ENCODE measurements around the gene METTL21A. TPM values are rescaled to one million over a fixed set of nuclear protein-coding genes. Genes with fewer than 3 reads are reported as not detected.

Gene METTL21A
- total and polyA plus RNA-seq, 2 of the 13 experiments (the other 11 are each of a cell fraction or from before 2014, with no cell fraction given): 42.4 to 61.2 TPM

DNA sequence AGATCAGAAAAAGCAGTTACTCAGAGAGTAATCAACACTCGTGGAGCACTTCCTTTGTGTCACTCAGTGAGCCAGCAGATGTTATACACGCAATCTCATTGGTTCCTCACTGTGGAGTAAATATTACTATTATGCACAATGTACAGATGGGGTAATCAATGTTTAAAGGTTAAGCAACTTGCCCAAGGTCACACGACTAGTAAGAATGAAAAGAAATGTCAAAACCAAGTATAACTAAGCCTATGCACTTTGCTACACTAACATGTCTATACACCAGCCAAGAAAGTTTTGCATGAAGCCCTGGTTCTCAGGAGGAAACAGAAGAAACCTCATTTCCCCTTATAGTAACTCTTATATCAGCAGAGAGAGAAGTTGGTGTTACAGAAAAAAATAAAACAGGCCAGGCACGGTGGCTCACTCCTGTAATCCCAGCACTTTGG, 5.4 kb downstream of the METTL21A start (continued):
- TF ChIP-seq, protein P1, sequence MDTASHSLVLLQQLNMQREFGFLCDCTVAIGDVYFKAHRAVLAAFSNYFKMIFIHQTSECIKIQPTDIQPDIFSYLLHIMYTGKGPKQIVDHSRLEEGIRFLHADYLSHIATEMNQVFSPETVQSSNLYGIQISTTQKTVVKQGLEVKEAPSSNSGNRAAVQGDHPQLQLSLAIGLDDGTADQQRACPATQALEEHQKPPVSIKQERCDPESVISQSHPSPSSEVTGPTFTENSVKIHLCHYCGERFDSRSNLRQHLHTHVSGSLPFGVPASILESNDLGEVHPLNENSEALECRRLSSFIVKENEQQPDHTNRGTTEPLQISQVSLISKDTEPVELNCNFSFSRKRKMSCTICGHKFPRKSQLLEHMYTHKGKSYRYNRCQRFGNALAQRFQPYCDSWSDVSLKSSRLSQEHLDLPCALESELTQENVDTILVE (CRISPR knock-in tag; IDR thresholded peaks at IDR 0.05): 0 out of 2 replicates have a peak, but pooled peaks have one; percentile 70
- TF ChIP-seq NCOR1 (IDR thresholded peaks at IDR 0.05; ENCODE audit: borderline replicate concordance, low read length): peak; percentile 30; the same call in 1 of the 2 replicates
- peak; percentile 52 for TF ChIP-seq RXRB (CRISPR knock-in tag; IDR thresholded peaks at IDR 0.05; ENCODE audit: borderline replicate concordance)
- peak; percentile 69; the same call in 1 of the 2 replicates for TF ChIP-seq HNF4A (CRISPR knock-in tag; IDR thresholded peaks at IDR 0.05)
- TF ChIP-seq, protein P2, sequence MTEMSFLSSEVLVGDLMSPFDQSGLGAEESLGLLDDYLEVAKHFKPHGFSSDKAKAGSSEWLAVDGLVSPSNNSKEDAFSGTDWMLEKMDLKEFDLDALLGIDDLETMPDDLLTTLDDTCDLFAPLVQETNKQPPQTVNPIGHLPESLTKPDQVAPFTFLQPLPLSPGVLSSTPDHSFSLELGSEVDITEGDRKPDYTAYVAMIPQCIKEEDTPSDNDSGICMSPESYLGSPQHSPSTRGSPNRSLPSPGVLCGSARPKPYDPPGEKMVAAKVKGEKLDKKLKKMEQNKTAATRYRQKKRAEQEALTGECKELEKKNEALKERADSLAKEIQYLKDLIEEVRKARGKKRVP (CRISPR knock-in tag; IDR thresholded peaks at IDR 0.05): peak in 1 of 2 experiments; percentile 74; a peak in 1 of 4 replicates
- TF ChIP-seq, protein P3, sequence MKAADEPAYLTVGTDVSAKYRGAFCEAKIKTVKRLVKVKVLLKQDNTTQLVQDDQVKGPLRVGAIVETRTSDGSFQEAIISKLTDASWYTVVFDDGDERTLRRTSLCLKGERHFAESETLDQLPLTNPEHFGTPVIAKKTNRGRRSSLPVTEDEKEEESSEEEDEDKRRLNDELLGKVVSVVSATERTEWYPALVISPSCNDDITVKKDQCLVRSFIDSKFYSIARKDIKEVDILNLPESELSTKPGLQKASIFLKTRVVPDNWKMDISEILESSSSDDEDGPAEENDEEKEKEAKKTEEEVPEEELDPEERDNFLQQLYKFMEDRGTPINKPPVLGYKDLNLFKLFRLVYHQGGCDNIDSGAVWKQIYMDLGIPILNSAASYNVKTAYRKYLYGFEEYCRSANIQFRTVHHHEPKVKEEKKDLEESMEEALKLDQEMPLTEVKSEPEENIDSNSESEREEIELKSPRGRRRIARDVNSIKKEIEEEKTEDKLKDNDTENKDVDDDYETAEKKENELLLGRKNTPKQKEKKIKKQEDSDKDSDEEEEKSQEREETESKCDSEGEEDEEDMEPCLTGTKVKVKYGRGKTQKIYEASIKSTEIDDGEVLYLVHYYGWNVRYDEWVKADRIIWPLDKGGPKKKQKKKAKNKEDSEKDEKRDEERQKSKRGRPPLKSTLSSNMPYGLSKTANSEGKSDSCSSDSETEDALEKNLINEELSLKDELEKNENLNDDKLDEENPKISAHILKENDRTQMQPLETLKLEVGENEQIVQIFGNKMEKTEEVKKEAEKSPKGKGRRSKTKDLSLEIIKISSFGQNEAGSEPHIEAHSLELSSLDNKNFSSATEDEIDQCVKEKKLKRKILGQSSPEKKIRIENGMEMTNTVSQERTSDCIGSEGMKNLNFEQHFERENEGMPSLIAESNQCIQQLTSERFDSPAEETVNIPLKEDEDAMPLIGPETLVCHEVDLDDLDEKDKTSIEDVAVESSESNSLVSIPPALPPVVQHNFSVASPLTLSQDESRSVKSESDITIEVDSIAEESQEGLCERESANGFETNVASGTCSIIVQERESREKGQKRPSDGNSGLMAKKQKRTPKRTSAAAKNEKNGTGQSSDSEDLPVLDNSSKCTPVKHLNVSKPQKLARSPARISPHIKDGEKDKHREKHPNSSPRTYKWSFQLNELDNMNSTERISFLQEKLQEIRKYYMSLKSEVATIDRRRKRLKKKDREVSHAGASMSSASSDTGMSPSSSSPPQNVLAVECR (CRISPR knock-in tag; IDR thresholded peaks at IDR 0.05; ENCODE audit: borderline replicate concordance): peak; percentile 68; the same call in 1 of the 2 replicates
- peak; percentile 93 for TF ChIP-seq ESRRA (CRISPR knock-in tag; IDR thresholded peaks at IDR 0.05; ENCODE audit: low read depth)
- TF ChIP-seq ETV5 (CRISPR knock-in tag; IDR thresholded peaks at IDR 0.05; ENCODE audit: borderline replicate concordance): peak; percentile 37; the same call in 1 of the 2 replicates
- TF ChIP-seq WIZ (CRISPR knock-in tag; IDR thresholded peaks at IDR 0.05): no peak
- no peak for TF ChIP-seq ZNF674 (CRISPR knock-in tag; IDR thresholded peaks at IDR 0.05; ENCODE audit: low read depth)
- TF ChIP-seq MEF2D (CRISPR knock-in tag; IDR thresholded peaks at IDR 0.05): no peak
- TF ChIP-seq IRF2 (CRISPR knock-in tag; IDR thresholded peaks at IDR 0.05): peak; percentile 50; the same call in 1 of the 2 replicates
- TF ChIP-seq, protein P4, sequence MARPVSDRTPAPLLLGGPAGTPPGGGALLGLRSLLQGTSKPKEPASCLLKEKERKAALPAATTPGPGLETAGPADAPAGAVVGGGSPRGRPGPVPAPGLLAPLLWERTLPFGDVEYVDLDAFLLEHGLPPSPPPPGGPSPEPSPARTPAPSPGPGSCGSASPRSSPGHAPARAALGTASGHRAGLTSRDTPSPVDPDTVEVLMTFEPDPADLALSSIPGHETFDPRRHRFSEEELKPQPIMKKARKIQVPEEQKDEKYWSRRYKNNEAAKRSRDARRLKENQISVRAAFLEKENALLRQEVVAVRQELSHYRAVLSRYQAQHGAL (CRISPR knock-in tag; IDR thresholded peaks at IDR 0.05; ENCODE audit: not compliant biosample characterization): no peak
- peak; percentile 61; the same call in 1 of the 2 replicates for TF ChIP-seq ZNF263 (CRISPR knock-in tag; IDR thresholded peaks at IDR 0.05)
- TF ChIP-seq KDM5A (IDR thresholded peaks at IDR 0.05; ENCODE audit: borderline replicate concordance, low read length): no peak
- peak in 1 of 2 experiments; percentile 22; a peak in 1 of 4 replicates for TF ChIP-seq NR2F1 (CRISPR knock-in tag; IDR thresholded peaks at IDR 0.05)
- TF ChIP-seq KMT2A (CRISPR knock-in tag; IDR thresholded peaks at IDR 0.05): 0 out of 2 replicates have a peak, but pooled peaks have one; percentile 57

Measured in HepG2 (cell line).